Lower leg skin (tissue), 3 donors: ENCODE results near the gene GNG7.

Experiments
- CTCF ChIP-seq, 3 donors: fragments of 450-650 bp; IDR thresholded peaks; one replicate each; pipeline ENCODE4 v1.5.1; 2016; ENCODE audit warnings: antibody characterized with exemption in 3 of 3, mild to moderate bottlenecking in 3 of 3, moderate library complexity in 2 of 3
- POLR2A ChIP-seq, 2 donors: fragments of 450-650 bp; IDR thresholded peaks; one replicate each; pipeline ENCODE4 v1.6.1; 2016 to 2017; ENCODE audit warnings: antibody characterized with exemption in 2 of 2, mild to moderate bottlenecking in 1 of 2, moderate library complexity in 1 of 2

- TF ChIP-seq CTCF (IDR thresholded peaks at IDR 0.05) (no peak), POLR2A (IDR thresholded peaks at IDR 0.05) (no peak)
These were observed 26.4 kb upstream of the GNG7 start for GRCh38 chr19:2728783-2729387.
